Activated T-cell treated with anti-CD3 and anti-CD28 coated beads, Interleukin-2, amount 50 U/mL, for 4 hours (primary cell): Measurements from ENCODE around the gene SHROOM4. TPM values are rescaled to one million over a fixed set of nuclear protein-coding genes. Genes with fewer than 3 reads are reported as not detected.

Experiments used
- ATAC-seq, 2 donors: fragments of 200-7000 bp; cut with Tn5 transposase; one replicate each; pipeline ENCODE4 v1.10.0; 2021
- DNase-seq: peaks from one replicate; pipeline ENCODE4 v3.0.0-alpha.2; 2020
- H3K27me3 Mint-ChIP-seq: one replicate; pipeline ENCODE4 v1.8.0; 2021; ENCODE audit warnings: low read depth, mixed read lengths
- H3K36me3 Mint-ChIP-seq: one replicate; pipeline ENCODE4 v1.8.0; 2022; ENCODE audit warnings: mixed read lengths; ENCODE audit not compliant: insufficient read depth
- H3K4me1 Mint-ChIP-seq: one replicate; pipeline ENCODE4 v1.8.0; 2021; ENCODE audit warnings: low read depth, mixed read lengths
- H3K4me3 Mint-ChIP-seq: one replicate; pipeline ENCODE4 v1.8.0; 2021; ENCODE audit warnings: mild to moderate bottlenecking, moderate library complexity, mixed read lengths
- H3K9me3 Mint-ChIP-seq: one replicate; pipeline ENCODE4 v1.8.0; 2021; ENCODE audit warnings: mixed read lengths
- total RNA-seq, 3 donors: library from RNA; stranded (reverse); gene quantifications; one replicate each; pipeline ENCODE4 v1.2.1, GENCODE V29; 2021

The SHROOM4 gene
- total RNA-seq, 3 donors from 2014 or later, result not detected

DNA sequence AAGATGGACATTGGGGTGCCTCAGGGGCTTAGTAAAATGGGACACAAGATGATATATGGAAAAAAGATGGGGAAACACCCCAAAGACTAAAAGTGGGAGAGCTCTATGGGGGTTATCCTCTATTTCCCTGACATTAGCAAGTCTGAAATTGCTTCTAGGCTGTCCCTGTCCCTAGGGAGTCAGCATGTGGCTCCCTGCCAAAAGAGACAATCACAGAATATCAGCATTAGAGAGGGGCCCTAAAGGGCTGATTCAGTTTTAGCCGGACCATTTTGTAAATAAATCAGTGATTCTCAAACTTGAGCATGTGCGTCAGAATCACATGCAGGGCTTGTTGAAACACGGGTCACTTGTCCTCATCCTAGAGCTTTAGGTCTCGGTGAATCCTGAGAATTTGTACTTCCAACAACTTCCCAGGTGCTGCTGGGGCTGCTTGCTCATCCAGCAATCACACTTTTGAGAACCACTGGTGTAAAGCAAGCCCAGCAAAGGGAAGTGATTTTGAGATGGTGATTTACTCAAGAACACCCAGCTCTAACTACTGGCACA is 178.1 kb downstream of the SHROOM4 start:
- no peak for ATAC-seq
- DNase-seq, result no peak
- H3K9me3 Mint-ChIP-seq, result no peaks in the 10 kb centered on the region
- peaks cover 3% of the 10 kb centered on the region for H3K27me3 Mint-ChIP-seq
- H3K36me3 Mint-ChIP-seq, result no peaks in the 10 kb centered on the region
- no peak overlapping the region for H3K4me3 Mint-ChIP-seq
- H3K4me1 Mint-ChIP-seq, result no peaks in the 10 kb centered on the region

DNA sequence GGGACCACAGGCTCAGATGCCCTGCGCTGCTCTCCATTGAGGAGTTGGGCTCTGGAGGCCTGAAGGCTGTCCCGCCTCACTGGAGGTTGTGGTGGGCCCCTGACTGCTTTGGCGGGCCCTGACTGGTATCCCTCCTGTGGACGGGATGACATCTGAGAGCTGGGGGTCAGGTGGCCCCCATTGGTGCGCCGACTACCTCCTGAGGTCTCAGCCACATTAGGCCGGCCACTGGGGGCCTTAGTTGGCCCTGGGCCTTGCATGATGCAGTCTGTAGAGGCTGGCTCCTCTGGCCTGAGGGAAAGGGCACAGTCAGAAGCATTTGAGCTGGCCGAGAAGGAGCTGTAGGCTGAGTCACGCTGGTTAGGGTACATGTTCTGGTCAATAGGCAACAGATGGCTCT is 178.8 kb downstream of the SHROOM4 start:
- Mint-ChIP-seq H3K4me1 (no peaks in the 10 kb centered on the region), H3K4me3 (no peak overlapping the region), H3K9me3 (no peaks in the 10 kb centered on the region), H3K36me3 (no peaks in the 10 kb centered on the region), H3K27me3 (peaks cover 3% of the 10 kb centered on the region)
- no peak for DNase-seq
- no peak for ATAC-seq

DNA sequence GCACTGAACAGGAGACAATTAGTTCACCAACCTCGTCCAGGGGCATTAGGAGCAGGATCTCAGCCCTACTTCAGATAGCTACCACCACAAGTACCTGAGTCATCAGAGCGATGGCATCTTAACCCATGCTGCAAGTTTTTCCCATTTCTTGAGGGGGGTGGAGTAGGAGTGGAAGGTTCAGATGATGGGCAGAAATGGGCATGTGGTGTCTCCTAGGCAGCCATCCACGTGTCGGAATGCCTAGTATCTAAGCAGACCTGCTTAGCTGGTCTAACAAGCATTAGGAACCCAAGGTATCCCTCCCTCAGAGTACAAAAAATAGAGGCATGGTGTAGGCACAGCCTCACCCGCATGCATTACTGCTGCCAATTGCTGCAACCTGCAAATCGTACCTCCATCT is 184.2 kb downstream of the SHROOM4 start:
- no peak for ATAC-seq
- Mint-ChIP-seq H3K4me1 (no peaks in the 10 kb centered on the region), H3K27me3 (no peaks in the 10 kb centered on the region), H3K9me3 (no peaks in the 10 kb centered on the region), H3K36me3 (no peaks in the 10 kb centered on the region), H3K4me3 (no peak overlapping the region)
- no peak for DNase-seq

DNA sequence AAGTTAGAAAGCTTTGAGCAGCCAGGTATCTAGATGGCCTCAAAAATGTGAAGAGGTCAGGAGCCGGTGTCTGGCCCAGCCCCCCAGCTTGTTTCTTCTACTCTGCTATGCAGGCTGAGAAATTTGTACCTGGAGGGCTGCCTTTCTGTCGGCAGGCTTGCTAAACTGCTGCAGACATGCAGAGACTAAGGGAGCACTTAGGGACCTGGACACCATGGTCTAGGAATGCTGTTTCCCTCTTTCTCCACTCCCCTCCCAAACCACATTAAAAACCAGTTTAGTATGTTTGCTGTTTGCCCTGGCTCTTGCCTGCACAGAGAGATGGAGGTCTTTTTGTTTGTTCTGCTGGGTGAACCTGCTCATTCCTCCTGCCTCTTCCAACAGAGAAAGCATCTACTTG is 186.3 kb downstream of the SHROOM4 start:
- no peak for DNase-seq
- Mint-ChIP-seq H3K4me3 (no peak overlapping the region), H3K36me3 (no peaks in the 10 kb centered on the region), H3K4me1 (no peaks in the 10 kb centered on the region), H3K9me3 (no peaks in the 10 kb centered on the region), H3K27me3 (no peaks in the 10 kb centered on the region)
- no peak for ATAC-seq

DNA sequence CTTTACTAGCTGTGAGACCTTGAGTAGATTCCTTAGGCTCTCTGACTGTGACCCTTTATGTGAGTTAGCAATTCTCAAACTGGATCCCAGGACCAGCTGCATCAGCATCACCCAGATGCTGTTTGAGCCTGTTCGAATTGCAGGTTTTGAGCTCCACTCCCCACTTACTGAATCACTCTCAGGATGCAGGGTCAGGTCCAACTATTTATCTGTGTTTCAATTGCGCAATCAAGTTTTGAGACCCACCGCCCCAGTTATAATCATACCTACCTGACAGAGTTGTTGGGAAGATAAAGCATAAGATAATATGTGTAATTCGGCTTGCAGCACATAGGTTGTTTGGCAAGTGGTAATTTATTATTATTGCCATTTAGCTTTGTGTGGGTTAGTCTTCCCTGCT is 187.6 kb downstream of the SHROOM4 start:
- DNase-seq (no peak), ATAC-seq (no peak)
- H3K36me3 Mint-ChIP-seq, result no peaks in the 10 kb centered on the region
- no peak overlapping the region for H3K4me3 Mint-ChIP-seq
- no peaks in the 10 kb centered on the region for H3K9me3 Mint-ChIP-seq
- no peaks in the 10 kb centered on the region for H3K4me1 Mint-ChIP-seq
- no peaks in the 10 kb centered on the region for H3K27me3 Mint-ChIP-seq

DNA sequence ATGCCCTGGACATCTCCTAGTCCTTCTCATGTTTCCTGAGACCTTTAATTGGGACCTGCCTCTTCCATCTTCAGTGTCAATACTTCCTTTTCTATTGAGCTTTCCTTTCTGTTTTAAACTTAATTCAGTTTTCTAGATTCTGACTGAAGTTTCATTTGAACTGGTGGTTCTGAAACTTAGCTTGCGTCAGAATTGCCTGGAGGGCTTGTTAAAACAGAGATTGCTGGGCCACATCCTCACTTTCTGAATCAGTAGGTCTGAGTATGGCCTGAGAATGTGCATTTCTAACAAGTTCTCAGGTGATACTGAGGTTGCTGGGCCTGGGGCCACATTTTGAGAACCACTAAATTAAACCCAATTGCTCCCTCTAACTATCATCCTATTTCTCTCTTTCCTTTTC is 191.2 kb downstream of the SHROOM4 start:
- Mint-ChIP-seq H3K27me3 (no peaks in the 10 kb centered on the region), H3K4me3 (no peak overlapping the region), H3K4me1 (no peaks in the 10 kb centered on the region), H3K9me3 (no peaks in the 10 kb centered on the region), H3K36me3 (no peaks in the 10 kb centered on the region)
- DNase-seq (no peak), ATAC-seq (no peak)

DNA sequence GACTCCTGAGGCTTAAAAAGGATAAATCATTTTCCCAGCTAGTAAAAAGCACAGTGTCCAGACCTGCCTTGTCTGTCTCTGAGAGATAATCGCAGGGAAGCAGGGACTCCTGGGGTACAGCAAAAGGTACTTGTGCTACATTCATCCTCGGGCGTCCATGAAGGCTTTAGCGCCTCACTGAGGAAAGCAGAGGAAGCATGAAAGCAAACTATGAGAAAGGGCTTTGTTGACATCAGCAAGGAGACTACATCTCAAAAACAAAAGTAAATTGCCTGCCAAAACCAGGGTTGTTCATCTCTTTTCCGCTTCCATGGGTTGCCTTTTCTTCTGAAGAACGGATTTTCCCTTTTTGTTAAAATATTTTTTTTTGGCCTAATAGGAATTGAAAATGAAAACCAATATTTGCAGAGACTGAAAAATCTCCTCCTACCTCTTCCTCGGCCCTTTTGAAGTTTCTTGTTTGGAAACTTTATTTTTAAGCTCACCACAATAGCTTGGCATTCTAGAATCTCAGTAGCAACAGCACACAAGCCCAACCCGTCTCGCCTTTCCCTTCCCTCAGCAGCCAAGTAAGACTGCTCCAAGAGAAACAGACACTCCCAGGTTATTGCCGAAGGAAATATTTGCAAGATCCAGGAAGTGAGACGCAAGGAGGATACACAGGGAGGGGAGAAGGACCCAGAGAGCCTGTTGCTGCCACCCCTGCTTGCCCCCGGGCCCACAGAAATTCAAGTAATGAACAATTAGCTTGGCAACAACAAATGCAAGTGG is 195.0 kb downstream of the SHROOM4 start:
- ATAC-seq (no peak), DNase-seq (no peak)
- Mint-ChIP-seq H3K9me3 (no peaks in the 10 kb centered on the region), H3K4me1 (no peaks in the 10 kb centered on the region), H3K4me3 (no peak overlapping the region), H3K36me3 (no peaks in the 10 kb centered on the region), H3K27me3 (no peaks in the 10 kb centered on the region)

DNA sequence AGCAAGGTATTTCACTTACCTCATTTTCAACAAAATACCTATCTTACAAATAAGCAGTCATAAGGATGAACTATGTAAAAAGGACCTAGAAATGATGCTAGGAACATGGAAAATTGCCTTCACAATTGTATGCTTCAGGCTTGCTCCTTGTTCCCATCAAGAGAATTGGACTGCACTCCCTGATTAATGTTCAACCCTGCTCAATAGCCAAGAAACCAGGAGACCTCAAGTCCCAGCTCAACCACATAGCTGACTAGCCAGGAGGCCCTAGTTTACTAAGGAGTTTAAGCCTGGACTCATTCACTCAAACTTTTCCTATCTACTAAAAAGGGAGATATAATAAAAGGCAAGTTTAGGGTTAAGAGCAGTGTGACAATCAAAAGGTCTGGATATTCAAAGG is 196.8 kb downstream of the SHROOM4 start:
- DNase-seq (no peak), ATAC-seq (no peak)
- H3K27me3 Mint-ChIP-seq, result no peaks in the 10 kb centered on the region
- no peaks in the 10 kb centered on the region for H3K4me1 Mint-ChIP-seq
- H3K4me3 Mint-ChIP-seq, result no peak overlapping the region
- no peaks in the 10 kb centered on the region for H3K9me3 Mint-ChIP-seq
- no peaks in the 10 kb centered on the region for H3K36me3 Mint-ChIP-seq

DNA sequence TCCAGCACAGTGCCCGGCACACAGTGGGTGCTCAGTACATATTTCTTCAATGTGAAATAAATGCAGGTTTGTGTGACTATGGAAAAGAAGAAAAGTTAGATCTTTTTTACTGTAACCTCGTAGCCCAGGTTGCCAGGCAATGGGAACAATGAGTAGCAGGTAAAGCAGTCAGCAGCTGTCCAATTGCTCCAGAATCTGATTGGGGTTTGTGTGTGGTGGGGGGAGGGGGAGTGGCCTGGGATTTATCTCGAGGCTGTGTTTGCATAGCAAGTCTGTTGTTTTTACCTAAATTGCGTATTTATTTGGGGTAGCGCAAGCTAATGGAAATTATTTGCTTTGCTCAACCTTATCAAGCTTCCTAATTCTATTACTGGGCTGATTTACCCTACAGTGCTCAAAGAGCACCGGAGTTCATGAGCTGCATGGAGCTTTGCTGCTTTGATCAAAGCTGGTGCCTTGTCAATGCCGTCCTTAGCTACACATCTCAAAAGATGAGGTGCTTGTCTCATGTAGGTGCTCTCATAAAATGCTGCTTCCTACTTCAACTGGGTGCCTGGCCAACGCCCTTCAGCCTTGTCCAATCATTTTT is 198.3 kb downstream of the SHROOM4 start:
- Mint-ChIP-seq H3K4me3 (no peak overlapping the region), H3K36me3 (no peaks in the 10 kb centered on the region), H3K4me1 (no peaks in the 10 kb centered on the region), H3K9me3 (no peaks in the 10 kb centered on the region), H3K27me3 (no peaks in the 10 kb centered on the region)
- DNase-seq, result no peak
- no peak for ATAC-seq

DNA sequence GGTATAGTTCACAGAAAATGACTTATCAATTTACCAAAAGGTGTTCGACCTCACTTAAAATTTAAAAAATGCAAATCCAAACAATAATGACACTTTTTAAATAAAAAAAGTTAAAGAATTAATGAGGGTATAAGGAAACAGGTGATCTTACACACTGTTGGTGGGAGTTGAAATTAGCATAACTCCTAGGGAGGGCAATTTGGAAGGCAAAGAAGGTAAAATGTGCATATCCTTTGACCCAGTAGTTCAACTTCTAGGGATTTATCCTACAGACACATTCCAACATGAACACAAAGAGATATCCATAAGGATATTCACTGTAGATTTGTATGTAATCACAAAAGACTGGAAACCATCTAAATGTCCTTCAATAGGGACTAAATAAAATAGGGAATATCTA is 199.5 kb downstream of the SHROOM4 start:
- Mint-ChIP-seq H3K27me3 (no peaks in the 10 kb centered on the region), H3K4me3 (no peak overlapping the region), H3K36me3 (no peaks in the 10 kb centered on the region), H3K9me3 (no peaks in the 10 kb centered on the region), H3K4me1 (no peaks in the 10 kb centered on the region)
- no peak for DNase-seq
- ATAC-seq, result no peak

DNA sequence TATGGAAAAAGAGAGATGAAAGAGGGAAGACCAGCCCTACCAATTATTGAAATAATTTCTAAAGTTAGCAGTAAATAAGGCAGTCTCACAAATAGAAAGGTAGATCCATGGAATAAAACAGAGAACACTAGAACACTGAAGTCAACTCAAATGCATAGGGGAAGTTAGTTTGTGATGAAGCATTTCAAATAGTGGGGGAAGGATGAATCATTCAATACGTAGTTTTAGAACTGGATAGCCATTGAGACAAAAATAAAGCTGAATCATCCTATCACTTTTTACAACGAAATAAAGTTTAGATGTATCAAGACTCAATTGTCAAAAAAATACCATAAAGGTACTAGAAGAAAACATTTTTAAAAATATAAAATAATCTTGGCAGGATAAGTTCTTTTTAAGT is 200.1 kb downstream of the SHROOM4 start:
- ATAC-seq (no peak), DNase-seq (no peak)
- Mint-ChIP-seq H3K9me3 (no peaks in the 10 kb centered on the region), H3K36me3 (no peaks in the 10 kb centered on the region), H3K4me1 (no peaks in the 10 kb centered on the region), H3K27me3 (no peaks in the 10 kb centered on the region), H3K4me3 (no peak overlapping the region)

DNA sequence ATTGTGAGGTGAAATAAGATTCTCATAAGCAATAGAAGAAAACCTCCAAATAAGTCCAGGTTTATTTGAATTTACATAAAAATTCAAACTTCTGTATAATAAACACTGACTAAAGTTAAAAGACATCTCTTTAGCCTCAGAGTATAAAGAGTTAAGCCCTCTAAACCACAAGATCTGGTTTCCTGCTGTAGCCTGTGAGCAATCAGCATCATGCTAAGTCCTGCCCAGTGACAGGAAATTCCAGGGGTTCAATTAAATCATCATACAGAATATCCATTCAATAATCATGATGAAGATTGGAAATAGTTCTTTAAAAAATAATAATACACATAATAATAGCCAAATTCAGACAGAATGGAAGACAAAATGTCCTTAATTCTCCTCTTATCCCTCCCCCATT is 204.2 kb downstream of the SHROOM4 start:
- ATAC-seq, result no peak
- no peak overlapping the region for H3K4me3 Mint-ChIP-seq
- no peaks in the 10 kb centered on the region for H3K9me3 Mint-ChIP-seq
- H3K36me3 Mint-ChIP-seq, result no peaks in the 10 kb centered on the region
- DNase-seq, result no peak
- H3K4me1 Mint-ChIP-seq, result no peaks in the 10 kb centered on the region
- H3K27me3 Mint-ChIP-seq, result peaks cover 4% of the 10 kb centered on the region

DNA sequence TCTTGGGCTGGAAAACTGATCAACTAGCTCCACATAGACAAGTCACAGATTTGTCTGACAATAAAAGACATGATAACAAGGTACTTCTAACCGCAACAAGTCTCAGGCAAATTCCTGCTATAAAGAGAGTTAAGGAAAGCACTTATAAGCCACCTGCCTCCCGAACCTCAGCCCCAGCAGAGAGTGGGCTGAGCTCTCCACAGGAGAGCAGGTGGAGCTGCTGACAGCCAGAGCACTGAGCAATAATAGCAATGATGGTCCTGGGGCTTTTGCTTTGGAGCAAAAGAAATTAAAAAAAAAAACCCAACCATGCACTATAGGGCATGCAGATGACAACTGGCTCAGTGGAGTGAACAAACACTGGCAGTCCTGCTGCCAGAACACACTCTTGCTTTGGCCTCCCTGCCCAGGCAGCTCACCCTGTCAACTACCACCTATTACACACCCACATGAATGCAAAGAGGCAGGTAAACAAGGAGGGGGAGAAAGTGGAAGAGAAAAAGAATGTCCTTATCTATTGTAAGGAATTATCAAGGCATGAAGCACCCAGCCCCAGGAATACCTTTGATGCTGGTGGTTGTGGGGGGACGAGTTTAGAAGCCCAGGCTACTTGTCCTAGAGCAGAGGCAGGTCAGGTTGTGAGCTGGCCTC is 207.6 kb downstream of the SHROOM4 start:
- no peaks in the 10 kb centered on the region for H3K36me3 Mint-ChIP-seq
- ATAC-seq (no peak), DNase-seq (no peak)
- H3K9me3 Mint-ChIP-seq, result no peaks in the 10 kb centered on the region
- no peaks in the 10 kb centered on the region for H3K4me1 Mint-ChIP-seq
- peaks cover 4% of the 10 kb centered on the region for H3K27me3 Mint-ChIP-seq
- H3K4me3 Mint-ChIP-seq, result no peak overlapping the region

DNA sequence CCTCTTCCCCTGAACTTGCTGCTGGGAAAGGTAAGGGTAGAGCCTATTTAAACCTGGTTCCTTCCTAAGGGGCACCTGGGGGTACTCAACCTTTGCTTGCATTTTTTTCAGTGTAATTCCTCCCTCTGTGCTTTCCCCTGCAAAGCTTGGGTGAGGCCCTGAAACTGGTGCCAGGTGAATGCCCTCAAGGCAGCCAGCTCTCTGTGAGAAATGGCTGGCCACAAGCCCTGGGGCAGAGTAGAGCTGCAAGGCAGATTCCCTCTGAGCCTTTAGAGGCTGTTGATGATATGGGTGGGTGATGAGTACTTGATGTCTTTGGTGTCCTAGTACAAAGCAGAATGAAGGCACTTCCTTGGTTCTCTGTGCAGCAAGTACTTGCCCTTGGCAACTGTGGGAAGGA is 217.9 kb downstream of the SHROOM4 start:
- ATAC-seq, result no peak
- DNase-seq, result no peak
- H3K4me3 Mint-ChIP-seq, result no peak overlapping the region
- H3K27me3 Mint-ChIP-seq, result peaks cover under 1% of the 10 kb centered on the region
- no peaks in the 10 kb centered on the region for H3K9me3 Mint-ChIP-seq
- no peaks in the 10 kb centered on the region for H3K4me1 Mint-ChIP-seq
- H3K36me3 Mint-ChIP-seq, result no peaks in the 10 kb centered on the region

DNA sequence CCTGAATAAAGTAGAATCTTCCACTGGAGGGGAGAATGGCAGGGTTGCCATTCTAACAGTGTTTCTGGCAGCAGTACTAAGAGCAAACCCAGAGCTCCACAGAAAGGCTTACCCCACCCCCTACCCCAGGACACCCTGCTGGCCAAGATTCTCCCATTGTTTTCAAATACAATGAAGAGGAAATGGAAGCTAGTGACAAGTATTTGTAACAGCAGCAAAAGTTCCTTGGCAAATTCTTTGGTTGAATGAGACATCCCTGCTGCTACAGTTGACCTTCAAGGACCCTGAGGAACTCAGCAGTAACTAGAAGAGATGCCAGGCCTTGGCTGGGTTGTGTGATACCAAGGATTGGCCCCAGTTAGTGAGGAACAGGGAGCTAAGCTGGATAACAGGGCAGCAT is 219.2 kb downstream of the SHROOM4 start:
- ATAC-seq (no peak), DNase-seq (no peak)
- no peak overlapping the region for H3K4me3 Mint-ChIP-seq
- H3K9me3 Mint-ChIP-seq, result no peaks in the 10 kb centered on the region
- H3K27me3 Mint-ChIP-seq, result peaks cover 2% of the 10 kb centered on the region
- H3K4me1 Mint-ChIP-seq, result no peaks in the 10 kb centered on the region
- H3K36me3 Mint-ChIP-seq, result no peaks in the 10 kb centered on the region
